Stimulated activated memory B cell treated with anti-CD40 and anti-IgM and Interleukin-4, amounts not matched to agents 10 μg/mL and 1 μg/mL and 100 μg/mL, for 72 hours (primary cell): Measurements from ENCODE around the gene EXTL2.
"Not testable (repeated sequence)": the region's sequence is repeated elsewhere in the genome, so short reads cannot be mapped to it uniquely, and the experiment has no call there.

Experiments used
- ATAC-seq: fragments of 150-1000 bp; cut with Tn5 transposase; 2 replicates; pipeline ENCODE4 v1.10.0; 2021
- H3K27ac Mint-ChIP-seq: one replicate; pipeline ENCODE4 v1.8.0; 2022; ENCODE audit warnings: mild to moderate bottlenecking, mixed read lengths
- H3K27me3 Mint-ChIP-seq: one replicate; pipeline ENCODE4 v1.8.0; 2022; ENCODE audit warnings: mixed read lengths
- H3K36me3 Mint-ChIP-seq: one replicate; pipeline ENCODE4 v1.8.0; 2022; ENCODE audit warnings: mixed read lengths
- H3K4me1 Mint-ChIP-seq: one replicate; pipeline ENCODE4 v1.8.0; 2022; ENCODE audit warnings: mixed read lengths
- H3K4me3 Mint-ChIP-seq: one replicate; pipeline ENCODE4 v1.8.0; 2022; ENCODE audit warnings: mild to moderate bottlenecking, moderate library complexity, mixed read lengths
- H3K9me3 Mint-ChIP-seq: one replicate; pipeline ENCODE4 v1.8.0; 2022; ENCODE audit warnings: mixed read lengths

Gene EXTL2

GRCh38 chr1:100883963-100884362, 10.7 kb downstream of the EXTL2 start:
- Mint-ChIP-seq H3K36me3 (peaks cover 13% of the 10 kb centered on the region), H3K27ac (no peak overlapping the region), H3K4me1 (no peaks in the 10 kb centered on the region), H3K27me3 (no peaks in the 10 kb centered on the region), H3K9me3 (peaks cover 3% of the 10 kb centered on the region), H3K4me3 (no peak overlapping the region)
- ATAC-seq, result no peak

GRCh38 chr1:100882698-100883097, 11.9 kb downstream of the EXTL2 start:
- no peaks in the 10 kb centered on the region for H3K4me1 Mint-ChIP-seq
- ATAC-seq, result no peak
- no peaks in the 10 kb centered on the region for H3K27me3 Mint-ChIP-seq
- no peak overlapping the region for H3K4me3 Mint-ChIP-seq
- no peak overlapping the region for H3K27ac Mint-ChIP-seq
- no peaks in the 10 kb centered on the region for H3K9me3 Mint-ChIP-seq
- H3K36me3 Mint-ChIP-seq, result peaks cover 4% of the 10 kb centered on the region

GRCh38 chr1:100881687-100882086, 13.0 kb downstream of the EXTL2 start:
- no peaks in the 10 kb centered on the region for H3K9me3 Mint-ChIP-seq
- ATAC-seq, result no peak
- H3K4me1 Mint-ChIP-seq, result no peaks in the 10 kb centered on the region
- no peak overlapping the region for H3K4me3 Mint-ChIP-seq
- peaks cover 4% of the 10 kb centered on the region for H3K36me3 Mint-ChIP-seq
- H3K27ac Mint-ChIP-seq, result no peak overlapping the region
- no peaks in the 10 kb centered on the region for H3K27me3 Mint-ChIP-seq

GRCh38 chr1:100879422-100879821, 15.2 kb downstream of the EXTL2 start:
- H3K4me1 Mint-ChIP-seq, result no peaks in the 10 kb centered on the region
- H3K27me3 Mint-ChIP-seq, result no peaks in the 10 kb centered on the region
- no peak overlapping the region for H3K27ac Mint-ChIP-seq
- no peak for ATAC-seq
- no peak overlapping the region for H3K4me3 Mint-ChIP-seq
- peaks cover 4% of the 10 kb centered on the region for H3K36me3 Mint-ChIP-seq
- no peaks in the 10 kb centered on the region for H3K9me3 Mint-ChIP-seq

GRCh38 chr1:100876291-100876690, 18.4 kb downstream of the EXTL2 start:
- no peaks in the 10 kb centered on the region for H3K36me3 Mint-ChIP-seq
- H3K9me3 Mint-ChIP-seq, result no peaks in the 10 kb centered on the region
- H3K4me1 Mint-ChIP-seq, result no peaks in the 10 kb centered on the region
- no peak overlapping the region for H3K4me3 Mint-ChIP-seq
- no peak for ATAC-seq
- no peak overlapping the region for H3K27ac Mint-ChIP-seq
- H3K27me3 Mint-ChIP-seq, result no peaks in the 10 kb centered on the region

GRCh38 chr1:100875228-100875627, 19.4 kb downstream of the EXTL2 start:
- Mint-ChIP-seq H3K4me3 (no peak overlapping the region), H3K9me3 (no peaks in the 10 kb centered on the region), H3K27ac (no peak overlapping the region), H3K36me3 (no peaks in the 10 kb centered on the region), H3K27me3 (no peaks in the 10 kb centered on the region), H3K4me1 (no peaks in the 10 kb centered on the region)
- ATAC-seq, result no peak

GRCh38 chr1:100874433-100874832, 20.2 kb downstream of the EXTL2 start:
- Mint-ChIP-seq H3K27ac (no peak overlapping the region), H3K27me3 (no peaks in the 10 kb centered on the region), H3K9me3 (no peaks in the 10 kb centered on the region), H3K4me3 (no peak overlapping the region), H3K4me1 (no peaks in the 10 kb centered on the region), H3K36me3 (no peaks in the 10 kb centered on the region)
- ATAC-seq, result no peak

- H3K27ac Mint-ChIP-seq, result no peak overlapping the region
- no peaks in the 10 kb centered on the region for H3K4me1 Mint-ChIP-seq
- ATAC-seq, result no peak
- H3K4me3 Mint-ChIP-seq, result no peak overlapping the region
- no peaks in the 10 kb centered on the region for H3K27me3 Mint-ChIP-seq
- no peaks in the 10 kb centered on the region for H3K9me3 Mint-ChIP-seq
- no peaks in the 10 kb centered on the region for H3K36me3 Mint-ChIP-seq
Observed at GRCh38 chr1:100869996-100870395, 24.6 kb downstream of the EXTL2 start.

GRCh38 chr1:100868364-100868995, 26.2 kb downstream of the EXTL2 start:
- H3K27me3 Mint-ChIP-seq, result no peaks in the 10 kb centered on the region
- H3K4me3 Mint-ChIP-seq, result no peak overlapping the region
- no peaks in the 10 kb centered on the region for H3K4me1 Mint-ChIP-seq
- no peaks in the 10 kb centered on the region for H3K36me3 Mint-ChIP-seq
- H3K27ac Mint-ChIP-seq, result no peak overlapping the region
- no peaks in the 10 kb centered on the region for H3K9me3 Mint-ChIP-seq
- ATAC-seq, result no peak

GRCh38 chr1:100866901-100867206, 27.8 kb downstream of the EXTL2 start:
- Mint-ChIP-seq H3K27ac (no peak overlapping the region), H3K9me3 (no peaks in the 10 kb centered on the region), H3K36me3 (no peaks in the 10 kb centered on the region), H3K4me1 (no peaks in the 10 kb centered on the region), H3K27me3 (no peaks in the 10 kb centered on the region), H3K4me3 (no peak overlapping the region)
- ATAC-seq, result no peak

- ATAC-seq, result no peak
- no peaks in the 10 kb centered on the region for H3K9me3 Mint-ChIP-seq
Observed at GRCh38 chr1:100866041-100866900, 28.4 kb downstream of the EXTL2 start.

GRCh38 chr1:100862591-100862990, 32.1 kb downstream of the EXTL2 start:
- H3K4me1 Mint-ChIP-seq, result no peaks in the 10 kb centered on the region
- H3K27ac Mint-ChIP-seq, result no peak overlapping the region
- no peaks in the 10 kb centered on the region for H3K36me3 Mint-ChIP-seq
- no peaks in the 10 kb centered on the region for H3K9me3 Mint-ChIP-seq
- no peak overlapping the region for H3K4me3 Mint-ChIP-seq
- no peaks in the 10 kb centered on the region for H3K27me3 Mint-ChIP-seq
- ATAC-seq, result no peak

More at GRCh38 chr1:100866041-100866900, 28.4 kb downstream of the EXTL2 start:
- no peak overlapping the region for H3K4me3 Mint-ChIP-seq
- H3K36me3 Mint-ChIP-seq, result no peaks in the 10 kb centered on the region
- H3K27ac Mint-ChIP-seq, result no peak overlapping the region
- no peaks in the 10 kb centered on the region for H3K27me3 Mint-ChIP-seq
- H3K4me1 Mint-ChIP-seq, result no peaks in the 10 kb centered on the region

GRCh38 chr1:100861379-100861778, 33.3 kb downstream of the EXTL2 start:
- no peaks in the 10 kb centered on the region for H3K36me3 Mint-ChIP-seq
- H3K4me1 Mint-ChIP-seq, result no peaks in the 10 kb centered on the region
- ATAC-seq, result no peak
- H3K27ac Mint-ChIP-seq, result no peak overlapping the region
- H3K9me3 Mint-ChIP-seq, result no peaks in the 10 kb centered on the region
- H3K4me3 Mint-ChIP-seq, result no peak overlapping the region
- H3K27me3 Mint-ChIP-seq, result peaks cover 6% of the 10 kb centered on the region

- no peak for ATAC-seq
- Mint-ChIP-seq H3K4me3 (no peak overlapping the region), H3K27me3 (peaks cover 15% of the 10 kb centered on the region), H3K27ac (no peak overlapping the region), H3K4me1 (no peaks in the 10 kb centered on the region), H3K9me3 (peaks cover 2% of the 10 kb centered on the region), H3K36me3 (no peaks in the 10 kb centered on the region)
Observed at GRCh38 chr1:100860397-100860991, 34.1 kb downstream of the EXTL2 start.

- peaks cover 19% of the 10 kb centered on the region for H3K27me3 Mint-ChIP-seq
- H3K9me3 Mint-ChIP-seq, H3K4me1 Mint-ChIP-seq, H3K36me3 Mint-ChIP-seq, H3K27ac Mint-ChIP-seq, ATAC-seq, H3K4me3 Mint-ChIP-seq: not testable (repeated sequence)
Observed at GRCh38 chr1:100855116-100855515, 39.5 kb downstream of the EXTL2 start.

GRCh38 chr1:100852976-100853375, 41.7 kb downstream of the EXTL2 start:
- Mint-ChIP-seq H3K36me3 (no peaks in the 10 kb centered on the region), H3K4me1 (no peaks in the 10 kb centered on the region), H3K27me3 (peaks cover 35% of the 10 kb centered on the region), H3K9me3 (peaks cover 2% of the 10 kb centered on the region), H3K4me3 (no peak overlapping the region), H3K27ac (no peak overlapping the region)
- ATAC-seq, result no peak
